Measurements from ENCODE around the gene ACYP1.

ACYP1 gene

GRCh38 chr14:75047506-75047905, 16.3 kb downstream of the ACYP1 start:
- H3K4me3 ChIP-seq (ENCODE audit: control insufficient read depth, low read depth, low read length), result no peak overlapping the region
- peak; percentile 53 for DNase-seq (ENCODE audit: low read depth)
- no peak for TF ChIP-seq CTCF (conservative IDR thresholded peaks at IDR 0.05; ENCODE audit: control insufficient read depth, insufficient read depth, low read depth, low read length)

- peak; percentile 51 for DNase-seq (ENCODE audit: low read depth)
- no peak for TF ChIP-seq CTCF (conservative IDR thresholded peaks at IDR 0.05; ENCODE audit: control insufficient read depth, insufficient read depth, low read depth, low read length)
- H3K4me3 ChIP-seq (ENCODE audit: control insufficient read depth, low read depth, low read length), result no peak overlapping the region
Observed at GRCh38 chr14:75046899-75047298, 16.9 kb downstream of the ACYP1 start.

- DNase-seq (ENCODE audit: low read depth), result no peak
- no peak for TF ChIP-seq CTCF (conservative IDR thresholded peaks at IDR 0.05; ENCODE audit: control insufficient read depth, insufficient read depth, low read depth, low read length)
- no peak overlapping the region for H3K4me3 ChIP-seq (ENCODE audit: control insufficient read depth, low read depth, low read length)
Observed at GRCh38 chr14:75046275-75046674, 17.5 kb downstream of the ACYP1 start.

GRCh38 chr14:75044752-75045151, 19.1 kb downstream of the ACYP1 start:
- no peak overlapping the region for H3K4me3 ChIP-seq (ENCODE audit: control insufficient read depth, low read depth, low read length)
- no peak for TF ChIP-seq CTCF (conservative IDR thresholded peaks at IDR 0.05; ENCODE audit: control insufficient read depth, insufficient read depth, low read depth, low read length)
- DNase-seq (ENCODE audit: low read depth), result no peak

GRCh38 chr14:75044322-75044721, 19.5 kb downstream of the ACYP1 start:
- TF ChIP-seq CTCF (conservative IDR thresholded peaks at IDR 0.05; ENCODE audit: control insufficient read depth, insufficient read depth, low read depth, low read length), result no peak
- no peak overlapping the region for H3K4me3 ChIP-seq (ENCODE audit: control insufficient read depth, low read depth, low read length)
- peak; percentile 70 for DNase-seq (ENCODE audit: low read depth)

- DNase-seq (ENCODE audit: low read depth), result peak; percentile 56
- H3K4me3 ChIP-seq (ENCODE audit: control insufficient read depth, low read depth, low read length), result no peak overlapping the region
- TF ChIP-seq CTCF (conservative IDR thresholded peaks at IDR 0.05; ENCODE audit: control insufficient read depth, insufficient read depth, low read depth, low read length), result no peak
Observed at GRCh38 chr14:75042035-75042434, 21.8 kb downstream of the ACYP1 start.

GRCh38 chr14:75041613-75042012, 22.2 kb downstream of the ACYP1 start:
- TF ChIP-seq CTCF (conservative IDR thresholded peaks at IDR 0.05; ENCODE audit: control insufficient read depth, insufficient read depth, low read depth, low read length), result no peak
- no peak for DNase-seq (ENCODE audit: low read depth)
- no peak overlapping the region for H3K4me3 ChIP-seq (ENCODE audit: control insufficient read depth, low read depth, low read length)

All from fibroblast of mammary gland (primary cell).